GM19328 (cell line): ENCODE data around the gene NR1D1.
A peak's percentile ranks its signal among the peaks of the same experiment; 100 is the strongest.
"Not testable (repeated sequence)": the region's sequence is repeated elsewhere in the genome, so short reads cannot be mapped to it uniquely, and the experiment has no call there.

Experiments
- ATAC-seq: cut with Tn5 transposase; IDR thresholded peaks from one replicate; pipeline ENCODE4 v1.9.1; 2021; ENCODE audit warnings: mild to moderate bottlenecking, moderate library complexity; ENCODE audit not compliant: unreplicated experiment

Gene NR1D1

GRCh38 chr17:40100419-40100668 lies at the start of gene NR1D1:
Gene NR1D1 (minus strand): TSS chr17:40100589. CDS start chr17:40100094, 495 bp downstream.
- no peak for ATAC-seq

- ATAC-seq, result no peak
Observed at GRCh38 chr17:40148527-40148926, 48.1 kb upstream of the NR1D1 start.

- no peak for ATAC-seq
Observed at GRCh38 chr17:40145476-40145875, 45.1 kb upstream of the NR1D1 start.

GRCh38 chr17:40143166-40143565 lies 42.8 kb upstream of the NR1D1 start:
- ATAC-seq, result not testable (repeated sequence)

GRCh38 chr17:40139566-40140058 lies 39.2 kb upstream of the NR1D1 start:
- no peak for ATAC-seq

- no peak for ATAC-seq
Observed at GRCh38 chr17:40135817-40136216, 35.4 kb upstream of the NR1D1 start.

- ATAC-seq, result no peak
Observed at GRCh38 chr17:40134184-40134583, 33.8 kb upstream of the NR1D1 start.

GRCh38 chr17:40130352-40131042 lies 30.1 kb upstream of the NR1D1 start:
- ATAC-seq, result no peak

GRCh38 chr17:40129498-40129897 lies 29.1 kb upstream of the NR1D1 start:
- ATAC-seq, result no peak

- ATAC-seq, result no peak
Observed at GRCh38 chr17:40124279-40125141, 24.1 kb upstream of the NR1D1 start.

GRCh38 chr17:40123811-40124114 lies 23.4 kb upstream of the NR1D1 start:
- no peak for ATAC-seq

GRCh38 chr17:40122999-40123810 lies 22.8 kb upstream of the NR1D1 start:
- ATAC-seq, result no peak

- ATAC-seq, result peak; percentile 30
Observed at GRCh38 chr17:40122136-40122998, 22.0 kb upstream of the NR1D1 start.

- peak; percentile 68 for ATAC-seq
Observed at GRCh38 chr17:40121181-40122135, 21.1 kb upstream of the NR1D1 start, which contains the start of gene MSL1. Gene MSL1 (plus strand): TSS chr17:40121971. CDS start chr17:40122613, 642 bp downstream.

GRCh38 chr17:40115101-40115436 lies 14.7 kb upstream of the NR1D1 start:
- no peak for ATAC-seq

- no peak for ATAC-seq
Observed at GRCh38 chr17:40113907-40114245, 13.5 kb upstream of the NR1D1 start.

GRCh38 chr17:40113110-40113906 lies 12.9 kb upstream of the NR1D1 start:
- peak; percentile 70 for ATAC-seq

- ATAC-seq, result no peak
Observed at GRCh38 chr17:40112718-40113109, 12.3 kb upstream of the NR1D1 start.

GRCh38 chr17:40112191-40112711 lies 11.9 kb upstream of the NR1D1 start:
- ATAC-seq, result no peak
